NCI-H748 (cell line): ENCODE data around the gene TMEM106B.

Experiments
- DNase-seq: peaks from one replicate; lab custom pipeline; 2025; ENCODE audit not compliant: unreplicated experiment; lab: John Stamatoyannopoulos, UW

The TMEM106B gene

GRCh38 chr7:12226756-12227155 lies 15.7 kb downstream of the TMEM106B start:
- DNase-seq = no peak

GRCh38 chr7:12228024-12228423 lies 16.9 kb downstream of the TMEM106B start:
- DNase-seq = no peak

- DNase-seq = no peak
These were observed 18.0 kb downstream of the TMEM106B start for GRCh38 chr7:12229046-12229445.

GRCh38 chr7:12231097-12231496 lies 20.0 kb downstream of the TMEM106B start:
- DNase-seq = no peak

- no peak for DNase-seq
These were observed 22.1 kb downstream of the TMEM106B start for GRCh38 chr7:12233175-12233574.

- no peak for DNase-seq
These were observed 23.3 kb downstream of the TMEM106B start for GRCh38 chr7:12234334-12234865.

- DNase-seq = no peak
These were observed 24.9 kb downstream of the TMEM106B start for GRCh38 chr7:12235970-12236369.

- DNase-seq = no peak
These were observed 25.9 kb downstream of the TMEM106B start for GRCh38 chr7:12237007-12237406.

- no peak for DNase-seq
These were observed 28.7 kb downstream of the TMEM106B start for GRCh38 chr7:12239806-12240205.

- peak; percentile 34 for DNase-seq
These were observed 33.0 kb downstream of the TMEM106B start for GRCh38 chr7:12244129-12244528.

GRCh38 chr7:12244694-12245093 lies 33.6 kb downstream of the TMEM106B start:
- DNase-seq = no peak

GRCh38 chr7:12249706-12250105 lies 38.6 kb downstream of the TMEM106B start:
- no peak for DNase-seq

GRCh38 chr7:12250232-12250631 lies 39.1 kb downstream of the TMEM106B start:
- no peak for DNase-seq

GRCh38 chr7:12256090-12256489 lies 45.0 kb downstream of the TMEM106B start:
- no peak for DNase-seq

- DNase-seq = no peak
These were observed 46.5 kb downstream of the TMEM106B start for GRCh38 chr7:12257582-12257981.

GRCh38 chr7:12258074-12258473 lies 47.0 kb downstream of the TMEM106B start:
- no peak for DNase-seq

- DNase-seq = no peak
These were observed 56.4 kb downstream of the TMEM106B start for GRCh38 chr7:12267542-12267941.

GRCh38 chr7:12269100-12269895 lies 58.2 kb downstream of the TMEM106B start:
- no peak for DNase-seq

- DNase-seq = no peak
These were observed 69.9 kb downstream of the TMEM106B start for GRCh38 chr7:12281038-12281437.

- DNase-seq = peak; percentile 36
These were observed 76.8 kb downstream of the TMEM106B start for GRCh38 chr7:12287901-12288300.

GRCh38 chr7:12289996-12290395 lies 78.9 kb downstream of the TMEM106B start:
- DNase-seq = no peak

- DNase-seq = no peak
These were observed 79.7 kb downstream of the TMEM106B start for GRCh38 chr7:12290761-12291160.

GRCh38 chr7:12291870-12292269 lies 80.8 kb downstream of the TMEM106B start:
- DNase-seq = no peak
